Myocyte (in vitro differentiated cells): ENCODE results near the gene MYBPH. TPM values are rescaled to one million over a fixed set of nuclear protein-coding genes. Genes with fewer than 3 reads are reported as not detected.

ENCODE experiments used
- DNase-seq: peaks from one replicate; pipeline ENCODE4 v3.0.0-alpha.2; 2012; ENCODE audit warnings: low read depth
- total RNA-seq: library from RNA; depleted of rRNA; stranded (reverse); fragments of >200 nt; gene quantifications from 2 replicates; pipeline ENCODE4 v1.2.3, GENCODE V29; 2014

The MYBPH gene
- total RNA-seq, 1 donor from 2014 or later = 1,679 TPM

DNA sequence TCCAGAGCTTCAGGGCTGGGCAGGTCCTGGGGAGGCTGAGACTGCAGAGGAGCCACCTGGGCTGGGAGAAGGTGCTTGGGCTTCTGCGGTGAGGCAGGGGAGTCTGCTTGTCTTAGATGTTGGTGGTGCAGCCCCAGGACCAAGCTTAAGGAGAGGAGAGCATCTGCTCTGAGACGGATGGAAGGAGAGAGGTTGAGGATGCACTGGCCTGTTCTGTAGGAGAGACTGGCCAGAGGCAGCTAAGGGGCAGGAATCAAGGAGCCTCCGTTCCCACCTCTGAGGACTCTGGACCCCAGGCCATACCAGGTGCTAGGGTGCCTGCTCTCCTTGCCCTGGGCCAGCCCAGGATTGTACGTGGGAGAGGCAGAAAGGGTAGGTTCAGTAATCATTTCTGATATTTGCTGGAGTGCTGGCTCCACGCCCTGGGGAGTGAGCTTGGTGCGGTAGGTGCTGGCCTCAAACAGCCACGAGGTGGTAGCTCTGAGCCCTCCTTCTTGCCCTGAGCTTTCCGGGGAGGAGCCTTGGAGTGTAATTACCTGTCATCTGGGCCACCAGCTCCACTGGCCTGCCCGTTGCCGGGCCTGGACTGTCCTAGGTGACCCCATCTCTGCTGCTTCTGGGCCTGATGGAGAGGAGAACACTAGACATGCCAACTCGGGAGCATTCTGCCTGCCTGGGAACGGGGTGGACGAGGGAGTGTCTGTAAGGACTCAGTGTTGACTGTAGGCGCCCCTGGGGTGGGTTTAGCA lies 9.3 kb downstream of the MYBPH start:
- peak; percentile 90 for DNase-seq

DNA sequence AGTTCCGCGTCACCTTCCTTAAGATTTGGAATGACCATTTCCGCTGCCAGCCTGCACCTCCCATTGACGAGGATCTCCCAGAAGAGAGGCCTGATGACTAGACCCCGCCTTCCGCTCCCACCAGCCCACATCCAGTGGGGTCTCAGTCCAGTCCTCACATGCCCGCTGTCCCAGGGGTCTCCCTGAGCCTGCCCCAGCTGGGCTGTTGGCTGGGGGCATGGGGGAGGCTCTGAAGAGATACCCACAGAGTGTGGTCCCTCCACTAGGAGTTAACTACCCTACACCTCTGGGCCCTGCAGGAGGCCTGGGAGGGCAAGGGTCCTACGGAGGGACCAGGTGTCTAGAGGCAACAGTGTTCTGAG lies 9.8 kb downstream of the MYBPH start:
- DNase-seq = peak; percentile 44

DNA sequence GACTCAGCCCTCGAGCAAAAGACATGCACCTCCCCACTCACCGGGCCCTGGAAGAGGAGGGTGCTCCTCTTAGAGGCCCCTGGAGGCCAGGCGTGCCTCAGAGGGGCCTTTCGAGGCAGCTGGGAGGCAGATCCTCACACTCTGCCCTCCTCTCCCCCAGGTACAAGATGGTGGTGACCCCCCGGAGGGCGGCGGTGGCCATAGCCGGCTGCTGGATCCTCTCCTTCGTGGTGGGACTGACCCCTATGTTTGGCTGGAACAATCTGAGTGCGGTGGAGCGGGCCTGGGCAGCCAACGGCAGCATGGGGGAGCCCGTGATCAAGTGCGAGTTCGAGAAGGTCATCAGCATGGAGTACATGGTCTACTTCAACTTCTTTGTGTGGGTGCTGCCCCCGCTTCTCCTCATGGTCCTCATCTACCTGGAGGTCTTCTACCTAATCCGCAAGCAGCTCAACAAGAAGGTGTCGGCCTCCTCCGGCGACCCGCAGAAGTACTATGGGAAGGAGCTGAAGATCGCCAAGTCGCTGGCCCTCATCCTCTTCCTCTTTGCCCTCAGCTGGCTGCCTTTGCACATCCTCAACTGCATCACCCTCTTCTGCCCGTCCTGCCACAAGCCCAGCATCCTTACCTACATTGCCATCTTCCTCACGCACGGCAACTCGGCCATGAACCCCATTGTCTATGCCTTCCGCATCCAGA lies 10.4 kb downstream of the MYBPH start:
- DNase-seq = no peak

DNA sequence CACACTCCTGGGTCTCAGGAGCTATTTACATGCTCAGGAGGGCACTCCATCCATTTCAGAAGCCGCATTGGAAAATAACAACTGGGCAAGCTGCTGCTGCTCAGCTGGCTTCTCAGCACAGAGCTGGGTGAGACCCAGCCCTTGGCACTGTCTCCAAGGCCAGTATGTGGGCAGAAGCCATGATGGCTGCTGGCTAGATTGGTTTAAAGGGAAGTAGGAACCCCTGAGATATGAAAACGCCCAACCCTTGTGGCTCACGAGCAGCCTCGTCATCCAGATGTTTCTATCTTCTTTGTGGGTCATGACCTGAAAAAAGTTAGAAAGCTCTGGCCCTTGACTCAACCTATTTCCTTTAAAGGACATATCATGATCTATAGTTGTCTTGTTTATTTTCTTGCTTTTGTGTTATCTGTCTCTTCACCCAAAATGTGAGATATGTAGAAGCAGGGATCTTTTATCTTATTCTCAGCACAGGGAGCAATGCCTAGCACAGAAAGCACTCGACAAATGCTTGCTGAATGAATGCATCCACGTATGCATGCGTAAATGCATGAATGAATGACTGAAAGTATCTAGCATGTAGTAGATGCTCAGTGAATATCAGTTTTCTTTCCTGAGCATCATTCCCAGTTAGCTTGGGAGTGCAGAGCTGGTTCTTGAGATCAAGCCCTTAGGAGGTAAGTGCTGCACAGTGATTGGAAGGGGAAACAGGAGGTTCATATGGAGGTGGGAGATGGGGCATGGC lies 11.6 kb downstream of the MYBPH start:
- no peak for DNase-seq

DNA sequence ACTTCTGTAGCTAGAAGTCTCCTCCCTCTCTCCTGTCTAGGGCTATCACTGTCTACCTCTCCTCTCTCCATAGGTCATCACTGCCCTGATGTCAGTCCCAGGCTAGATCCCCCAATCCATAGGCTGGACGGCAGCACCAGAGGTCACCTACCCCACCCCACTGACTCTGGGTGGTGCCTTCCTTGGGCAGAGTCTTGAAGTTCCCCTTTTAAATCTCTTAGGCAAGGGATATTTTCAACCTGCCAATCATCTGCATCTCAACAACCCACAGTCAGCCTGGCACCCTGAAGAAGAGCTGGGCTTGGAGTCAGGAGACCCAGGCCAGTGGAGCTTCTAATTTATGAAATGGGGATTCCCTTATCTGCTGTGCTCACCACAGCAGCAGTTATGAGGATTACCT lies 13.2 kb downstream of the MYBPH start:
- DNase-seq = no peak

DNA sequence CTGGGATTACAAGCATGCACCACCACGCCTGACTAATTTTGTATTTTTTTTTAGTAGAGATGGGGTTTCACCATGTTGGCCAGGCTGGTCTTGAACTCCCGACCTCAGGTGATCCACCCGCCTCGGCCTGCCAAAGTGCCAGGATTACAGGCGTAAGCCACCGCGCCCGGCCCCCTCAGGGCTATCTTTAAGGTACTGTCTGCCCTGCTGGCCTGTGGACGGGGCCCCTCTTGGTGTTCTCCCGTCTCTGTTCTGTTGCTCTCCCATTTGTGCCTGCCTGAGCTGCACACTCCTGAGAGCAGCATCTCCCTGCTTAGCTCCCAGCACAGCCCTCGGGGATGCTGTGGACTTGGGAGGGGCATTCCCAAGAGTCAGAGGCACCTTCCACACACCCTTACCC lies 13.9 kb downstream of the MYBPH start:
- no peak for DNase-seq

DNA sequence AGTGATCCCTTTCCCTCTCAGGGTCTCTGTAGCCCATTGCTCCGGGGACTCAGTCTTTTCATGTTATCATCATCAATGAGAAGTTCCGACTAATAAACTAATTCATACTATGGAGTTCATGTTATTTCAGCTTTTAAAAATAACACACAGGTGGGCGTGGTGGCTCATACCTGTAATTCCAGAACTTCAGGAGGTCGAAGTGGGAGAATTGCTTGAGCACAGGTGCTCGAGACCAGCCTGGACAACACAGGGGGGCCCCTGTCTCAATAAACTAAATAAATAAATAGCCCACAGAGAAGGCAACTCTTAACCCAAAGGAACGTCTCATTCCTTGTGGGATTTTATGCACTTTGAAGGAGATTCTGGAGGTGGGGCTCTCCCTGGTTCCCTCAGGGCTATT lies 14.5 kb downstream of the MYBPH start:
- DNase-seq = no peak

DNA sequence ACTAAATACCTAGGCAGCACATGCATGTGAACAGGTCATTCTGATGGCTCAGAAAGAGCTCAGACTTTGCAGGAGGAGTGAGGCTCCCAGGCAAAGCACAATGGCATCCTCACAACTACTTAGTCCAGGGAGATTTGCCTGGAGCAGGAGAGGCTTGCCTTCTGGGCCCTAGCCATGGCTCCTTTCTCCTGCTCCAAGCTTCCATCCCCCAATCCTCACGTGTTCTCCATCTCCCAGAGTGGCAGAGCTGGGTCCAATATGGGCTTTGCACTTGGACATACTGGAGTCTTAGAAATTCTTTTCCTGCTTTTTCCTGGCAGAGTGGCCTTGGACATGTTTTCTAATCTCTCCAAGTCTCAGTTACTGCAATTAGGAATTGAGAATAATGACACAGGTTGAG lies 15.8 kb downstream of the MYBPH start:
- DNase-seq = no peak

DNA sequence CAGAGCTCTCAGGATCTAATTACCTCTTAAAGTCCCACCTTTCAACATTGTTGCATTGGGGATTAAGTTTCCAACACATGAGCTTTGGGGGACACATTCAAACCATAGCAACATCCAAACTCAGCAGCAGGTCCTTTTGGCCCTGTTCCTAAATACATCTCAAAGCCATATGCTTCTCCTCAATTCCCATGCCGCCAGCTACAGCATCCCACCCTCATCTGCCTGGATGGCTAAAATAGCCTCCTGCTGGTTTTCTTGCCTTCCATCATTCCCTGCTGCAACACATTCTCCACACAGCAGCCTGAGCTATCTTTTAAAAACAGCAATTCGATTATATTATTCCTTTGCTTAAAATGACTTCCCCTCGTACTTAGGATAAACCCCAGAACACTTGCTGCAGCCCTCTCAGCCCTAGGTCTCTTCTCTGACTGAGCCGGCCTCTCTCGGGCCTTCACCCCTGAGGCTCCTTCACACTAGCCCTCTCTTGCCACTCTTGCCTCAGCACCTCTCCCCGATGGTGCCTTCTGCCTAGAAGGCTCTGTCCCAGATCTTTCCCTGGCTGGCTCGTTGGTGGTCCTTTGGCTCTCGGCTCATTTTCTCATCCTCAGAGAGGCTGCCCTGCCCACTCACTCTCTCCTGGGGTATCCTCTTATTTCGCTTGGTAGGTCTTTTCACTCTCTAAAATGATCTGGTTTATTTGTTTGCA lies 16.5 kb downstream of the MYBPH start:
- no peak for DNase-seq

DNA sequence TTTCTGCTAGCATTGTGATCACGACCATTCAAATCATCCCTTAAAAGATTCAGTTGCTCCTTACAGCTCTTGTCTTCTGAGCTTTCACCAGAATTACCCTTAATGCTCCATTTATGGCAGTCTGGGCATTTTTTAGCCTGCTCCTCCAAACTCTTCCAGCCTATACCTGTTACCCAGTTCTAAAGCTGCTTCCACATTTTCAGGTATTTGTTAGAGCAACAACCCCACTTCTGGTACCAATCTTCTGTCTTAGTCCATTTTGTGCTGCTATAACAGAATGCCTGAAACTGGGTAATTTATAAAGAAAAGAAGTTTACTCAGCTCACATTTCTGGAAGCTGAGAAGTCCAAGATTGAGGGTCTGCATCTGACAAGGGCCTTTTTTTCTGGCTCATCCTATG lies 17.2 kb downstream of the MYBPH start:
- no peak for DNase-seq

DNA sequence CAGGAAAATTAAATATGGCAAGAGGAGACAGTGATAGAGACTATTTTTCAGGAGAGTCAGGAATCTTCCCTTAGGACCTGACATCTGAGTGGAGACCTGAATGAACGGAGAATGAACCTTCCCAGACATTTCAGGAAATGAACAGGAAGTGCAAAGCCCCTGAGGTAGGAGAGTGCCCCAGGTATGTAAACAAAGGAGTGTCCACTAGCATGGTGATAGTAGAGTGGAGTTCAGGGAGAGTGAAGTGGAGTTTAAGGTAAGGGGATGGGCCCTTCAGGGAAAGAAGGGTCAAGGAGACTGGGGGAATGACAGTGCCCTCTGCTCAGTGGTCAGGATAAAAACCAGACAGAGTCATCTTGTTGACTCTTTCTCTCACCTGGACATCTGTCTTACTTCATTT lies 19.3 kb downstream of the MYBPH start:
- no peak for DNase-seq

DNA sequence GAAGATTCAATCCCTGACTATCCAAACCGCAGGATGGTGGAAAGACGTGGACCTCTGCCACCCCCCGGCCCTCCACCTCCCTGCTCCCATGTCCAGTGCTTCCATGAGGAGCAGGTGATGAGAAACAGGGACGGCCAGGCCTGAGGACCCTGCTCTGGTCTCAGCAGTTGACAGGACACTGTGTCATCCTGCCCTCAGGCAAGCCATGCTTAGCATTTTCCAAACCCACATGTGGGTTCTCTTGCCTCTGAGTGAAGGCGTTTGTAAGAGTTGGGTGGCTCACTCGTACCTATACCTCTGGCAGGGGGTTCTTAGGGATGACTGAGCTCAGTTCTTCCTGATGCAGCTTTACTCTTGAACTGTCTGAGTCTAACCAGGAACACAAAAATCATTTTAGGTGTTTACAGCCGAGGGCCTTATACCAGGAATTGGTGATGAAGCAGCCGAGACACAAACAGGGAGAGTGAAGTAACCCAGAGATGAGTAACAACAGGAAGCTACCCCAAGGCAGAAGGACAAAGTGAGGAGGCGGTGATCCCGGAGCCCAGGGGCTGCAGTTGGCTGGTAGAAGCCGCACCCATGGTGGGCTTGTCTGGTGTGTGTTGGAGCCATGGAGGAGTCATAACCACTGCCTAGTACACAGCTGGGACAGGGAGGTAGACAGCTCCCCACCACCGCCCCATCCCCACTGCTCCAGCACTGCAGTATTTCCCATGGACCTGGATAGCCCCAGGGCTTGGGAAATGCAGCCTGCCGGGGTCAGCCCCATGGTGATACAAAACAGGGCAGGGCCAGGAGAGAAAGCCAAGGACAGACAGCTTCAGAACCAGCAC lies 21.4 kb downstream of the MYBPH start:
- DNase-seq = peak; percentile 80

DNA sequence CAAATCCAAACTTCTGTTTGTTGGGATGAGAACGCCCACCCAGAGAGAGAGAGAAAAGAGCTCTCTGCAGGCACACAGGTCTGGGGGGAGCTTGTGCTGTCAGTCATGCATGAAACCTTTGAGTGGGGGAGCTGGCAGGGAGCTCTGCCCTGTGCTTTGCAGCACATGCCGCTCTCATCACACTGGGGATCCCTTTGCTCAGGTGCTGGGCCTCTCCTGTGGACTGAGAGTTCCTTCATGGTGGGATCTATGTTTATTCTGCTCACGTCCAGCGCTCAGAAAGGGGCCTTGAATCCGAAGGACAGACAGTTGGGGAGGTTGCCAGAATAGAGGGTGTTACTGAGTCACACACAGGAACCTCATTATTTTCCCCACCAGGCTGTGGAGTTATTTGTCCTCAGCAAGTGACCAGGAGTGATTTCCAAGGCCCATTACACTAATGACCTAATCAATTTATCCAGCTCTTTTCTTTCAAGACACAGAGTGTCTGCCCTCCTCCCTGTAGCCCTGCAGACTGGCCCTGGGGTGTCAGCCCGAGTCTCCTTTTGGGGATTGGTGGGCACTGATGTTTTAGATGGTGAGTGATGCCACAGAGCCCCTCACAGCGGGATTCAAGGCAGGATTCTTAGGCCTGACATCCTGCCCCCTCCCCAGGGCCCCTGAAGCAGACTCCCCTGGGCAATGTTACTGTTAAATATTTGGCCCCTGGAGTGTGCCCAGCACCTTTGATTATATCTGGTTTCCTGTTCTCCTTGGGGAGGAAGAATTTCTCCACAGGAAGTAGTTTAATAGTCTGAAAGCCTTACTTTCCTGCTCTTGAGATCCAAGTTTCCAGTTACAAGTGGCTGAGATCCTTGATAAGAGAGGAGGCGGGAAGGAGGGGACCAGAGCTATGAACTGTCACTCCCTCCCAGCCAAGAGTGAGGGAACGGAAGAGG lies 22.3 kb downstream of the MYBPH start:
- no peak for DNase-seq

DNA sequence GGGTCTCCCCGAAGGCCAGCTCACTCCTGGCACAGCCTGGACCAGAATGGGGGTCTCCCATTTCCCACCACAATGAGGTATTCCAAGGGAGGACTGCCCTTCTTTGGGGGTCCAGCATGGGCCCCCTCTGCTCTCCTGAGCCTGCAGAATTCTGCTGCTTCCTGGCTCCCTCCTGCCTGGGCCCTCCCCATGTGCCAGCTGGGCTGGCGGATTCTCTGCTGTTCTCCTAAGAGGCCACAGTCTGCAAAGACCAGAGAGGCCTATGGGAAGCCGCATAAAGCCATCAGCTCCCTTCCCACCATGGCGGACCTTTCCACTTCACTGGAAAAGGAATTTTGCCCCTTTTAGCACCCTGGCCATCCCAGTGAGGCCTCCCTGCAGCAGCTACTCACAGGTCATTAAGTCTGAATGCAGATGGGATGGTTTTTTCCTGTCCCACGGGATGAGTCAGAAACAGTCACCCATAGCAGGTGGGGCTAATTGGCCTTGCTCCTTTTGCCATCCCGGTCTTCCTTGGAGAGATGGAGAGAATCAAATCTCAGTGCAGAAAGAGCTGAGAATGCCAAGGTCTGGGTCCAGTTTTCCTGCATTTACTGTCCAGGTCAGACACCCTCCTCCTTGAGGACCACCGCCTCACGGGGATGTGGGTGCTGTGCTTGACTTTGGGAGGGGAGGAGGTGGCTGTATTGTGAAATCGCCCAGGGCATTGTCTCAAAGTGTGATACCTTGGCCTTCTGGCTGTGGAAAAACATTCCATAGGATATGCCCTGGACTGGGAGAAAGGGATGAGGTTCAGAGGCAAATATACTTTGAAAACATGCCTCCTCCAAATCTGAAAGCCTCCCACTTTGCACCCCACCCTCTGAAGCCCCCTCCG lies 23.2 kb downstream of the MYBPH start:
- no peak for DNase-seq

DNA sequence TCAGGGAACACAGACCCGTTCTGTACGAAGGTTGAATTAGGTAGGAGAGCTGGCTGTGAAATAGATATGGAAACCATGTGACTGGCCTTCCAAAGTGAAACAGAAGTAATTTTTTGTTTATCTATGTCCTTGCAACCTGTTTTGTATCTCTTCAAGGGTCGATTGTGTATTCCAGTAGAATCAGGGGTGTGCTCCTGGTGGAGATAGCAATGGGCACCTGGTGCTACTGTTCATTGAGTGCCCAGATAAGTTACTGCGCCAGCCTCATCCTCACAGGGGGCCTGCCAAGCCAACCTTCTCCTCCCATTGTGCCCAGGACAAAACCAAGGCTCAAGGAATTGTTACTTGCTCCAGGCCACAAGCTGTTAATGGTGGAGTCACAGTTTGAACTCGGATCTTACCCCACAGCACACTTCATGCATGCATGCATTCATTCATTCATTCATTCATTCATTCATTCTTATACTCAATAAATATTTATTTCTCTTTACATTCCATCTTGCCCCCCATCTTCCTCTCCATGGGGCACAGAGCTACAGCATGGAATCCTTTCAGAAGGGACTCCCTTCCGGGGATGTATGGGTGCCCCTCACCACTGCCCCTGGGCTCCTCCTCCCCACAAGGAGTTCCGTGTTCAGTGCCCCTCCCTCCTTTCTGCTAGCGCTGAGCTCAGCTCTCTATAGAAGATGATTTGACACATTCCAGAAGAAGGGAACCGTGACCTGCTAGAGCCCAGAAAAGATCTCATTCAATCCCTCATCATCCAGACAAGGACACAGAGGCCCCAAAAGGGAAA lies 24.1 kb downstream of the MYBPH start:
- DNase-seq = no peak

DNA sequence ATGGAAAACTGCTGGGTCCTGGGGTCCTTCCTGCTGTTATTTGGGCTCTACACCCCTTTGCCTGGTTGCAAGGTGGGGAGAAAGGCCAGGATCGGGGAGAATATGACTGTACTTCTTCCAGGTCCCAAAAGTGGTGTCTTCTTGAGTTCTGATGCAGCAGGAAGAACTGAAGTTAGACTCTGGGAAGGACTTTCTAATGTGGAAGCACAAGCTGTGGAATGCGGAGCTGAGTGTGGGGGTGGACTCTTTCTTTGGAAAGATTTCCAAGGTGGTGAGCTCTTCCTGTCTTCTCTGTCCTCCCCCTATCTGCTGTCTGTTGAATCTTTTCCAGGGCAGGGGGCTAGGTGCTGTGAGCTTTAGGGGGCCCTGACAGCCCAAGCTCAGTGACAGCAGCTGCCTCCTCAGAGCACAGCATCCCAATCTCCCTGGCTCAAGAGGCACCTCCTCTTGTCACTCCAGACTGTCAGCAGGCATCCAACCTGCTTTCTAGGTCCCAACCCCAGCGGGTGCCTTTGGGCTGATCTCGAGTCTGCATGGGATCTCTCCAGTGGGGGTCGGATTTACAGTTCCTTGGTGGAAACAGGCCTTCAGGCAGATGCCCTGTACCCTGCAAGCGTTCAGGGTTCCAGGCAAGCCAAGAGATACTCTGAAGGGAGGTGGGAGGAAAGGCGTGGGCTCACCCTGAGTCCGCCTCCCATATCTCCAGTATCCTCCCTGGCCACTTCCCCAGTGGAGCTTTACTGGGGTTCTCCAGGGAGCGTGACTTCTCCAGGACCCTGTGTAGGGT lies 24.9 kb downstream of the MYBPH start:
- no peak for DNase-seq
